Upper lobe of right lung (tissue), 1 donor: Measurements from ENCODE around the gene ACSM6. TPM values are rescaled to one million over a fixed set of nuclear protein-coding genes. Genes with fewer than 3 reads are reported as not detected.

Experiments
- ATAC-seq: fragments of 200-7000 bp; cut with Tn5 transposase; one replicate; pipeline ENCODE4 v1.9.1; 2020; ENCODE audit warnings: mild to moderate bottlenecking, moderate library complexity
- DNase-seq: peaks from one replicate; pipeline ENCODE4 v3.0.0-alpha.2; 2020
- H3K27ac ChIP-seq: fragments of 200-600 bp; one replicate; pipeline ENCODE4 v1.8.0; 2022
- H3K27me3 ChIP-seq: fragments of 200-600 bp; one replicate; pipeline ENCODE4 v1.8.0; 2022; ENCODE audit warnings: mild to moderate bottlenecking
- H3K36me3 ChIP-seq: fragments of 200-600 bp; one replicate; pipeline ENCODE4 v1.8.0; 2022
- H3K4me1 ChIP-seq: fragments of 200-600 bp; one replicate; pipeline ENCODE4 v1.8.0; 2022
- H3K4me3 ChIP-seq: fragments of 200-600 bp; one replicate; pipeline ENCODE4 v1.8.0; 2022; ENCODE audit warnings: mild to moderate bottlenecking
- H3K9me3 ChIP-seq: fragments of 200-600 bp; one replicate; pipeline ENCODE4 v1.8.0; 2022
- CTCF ChIP-seq: fragments of 200-600 bp; IDR thresholded peaks from one replicate; pipeline ENCODE4 v1.8.0; 2022; ENCODE audit warnings: antibody characterized with exemption
- intact Hi-C: fragments of 100-400 bp; cut with DNase I; formaldehyde crosslinking; loops from one replicate; pipeline ENCODE4 v1.11.0; 2022
- total RNA-seq: library from RNA; stranded (reverse); fragmentation: NEBNext Ultra II Directional; extraction: Animal tissue kit (Norgen Biotek cat#: 25700); gene quantifications from one replicate; pipeline ENCODE4 v1.2.1, GENCODE V29; 2021
- donor health status: DM: no; HTN: yes; CAD: no; lungs with severe emphysema.

Gene ACSM6
- total RNA-seq, 1 donor from 2014 or later, result not detected

GRCh38 chr10:95208702-95209391 is 14.8 kb downstream of the ACSM6 start:
- intact Hi-C loops, result no loop called here
- no peak for ATAC-seq
- peak; percentile 42 for TF ChIP-seq CTCF

GRCh38 chr10:95209509-95210127 is 15.6 kb downstream of the ACSM6 start:
- Histone ChIP-seq H3K36me3 (no peaks in the 10 kb centered on the region), H3K27me3 (no peaks in the 10 kb centered on the region), H3K27ac (no peak overlapping the region), H3K9me3 (no peaks in the 10 kb centered on the region), H3K4me3 (no peak overlapping the region), H3K4me1 (no peaks in the 10 kb centered on the region)
- no peak for TF ChIP-seq CTCF
- intact Hi-C loops, result no loop called here
- ATAC-seq, result no peak
- DNase-seq, result no peak

More at GRCh38 chr10:95208702-95209391, 14.8 kb downstream of the ACSM6 start:
- Histone ChIP-seq H3K27me3 (no peaks in the 10 kb centered on the region), H3K27ac (no peak overlapping the region), H3K4me3 (no peak overlapping the region), H3K36me3 (no peaks in the 10 kb centered on the region), H3K9me3 (no peaks in the 10 kb centered on the region), H3K4me1 (no peaks in the 10 kb centered on the region)
- no peak for DNase-seq

- TF ChIP-seq CTCF, result no peak
- Histone ChIP-seq H3K27me3 (no peaks in the 10 kb centered on the region), H3K4me1 (no peaks in the 10 kb centered on the region), H3K4me3 (no peak overlapping the region), H3K9me3 (no peaks in the 10 kb centered on the region), H3K36me3 (no peaks in the 10 kb centered on the region), H3K27ac (no peak overlapping the region)
- DNase-seq, result no peak
- intact Hi-C loops, result no loop called here
- no peak for ATAC-seq
These were observed 17.7 kb downstream of the ACSM6 start for GRCh38 chr10:95211606-95212279.

GRCh38 chr10:95214369-95214768 is 20.3 kb downstream of the ACSM6 start:
- no peaks in the 10 kb centered on the region for H3K9me3 ChIP-seq
- H3K36me3 ChIP-seq, result no peaks in the 10 kb centered on the region
- TF ChIP-seq CTCF, result no peak
- H3K4me3 ChIP-seq, result no peak overlapping the region
- no peaks in the 10 kb centered on the region for H3K27me3 ChIP-seq
- intact Hi-C loops, result no loop called here
- H3K4me1 ChIP-seq, result no peaks in the 10 kb centered on the region
- ATAC-seq, result no peak
- no peak overlapping the region for H3K27ac ChIP-seq
- DNase-seq, result no peak

- no peak overlapping the region for H3K27ac ChIP-seq
- no peaks in the 10 kb centered on the region for H3K36me3 ChIP-seq
- no peak overlapping the region for H3K4me3 ChIP-seq
- no peaks in the 10 kb centered on the region for H3K27me3 ChIP-seq
- H3K9me3 ChIP-seq, result no peaks in the 10 kb centered on the region
- DNase-seq, result no peak
- intact Hi-C loops, result no loop called here
- TF ChIP-seq CTCF, result no peak
- no peaks in the 10 kb centered on the region for H3K4me1 ChIP-seq
- no peak for ATAC-seq
These were observed 20.8 kb downstream of the ACSM6 start for GRCh38 chr10:95214793-95215192.
